Keratinocyte (primary cell): Measurements from ENCODE around the gene SLC35D3. TPM values are rescaled to one million over a fixed set of nuclear protein-coding genes. Genes with fewer than 3 reads are reported as not detected.

Source experiments
- DNase-seq: peaks from one replicate; pipeline ENCODE4 v3.0.0-alpha.2; 2011; ENCODE audit warnings: low read depth, missing footprints, low spot score
- FAIRE-seq: peaks from 2 replicates; lab custom pipeline; 2011; peaks lifted over from hg19 to GRCh38; lab: Jason Lieb, UNC
- H2AFZ ChIP-seq: 2 replicates; pipeline ENCODE4 v1.6.0; 2012; ENCODE audit warnings: low read length, control low read depth, inconsistent platforms; ENCODE audit not compliant: control insufficient read depth
- H3K27ac ChIP-seq: 2 replicates; pipeline ENCODE4 v1.5.1; 2011; ENCODE audit warnings: low read length; ENCODE audit not compliant: control insufficient read depth, insufficient read depth
- H3K27me3 ChIP-seq: 3 replicates; pipeline ENCODE4 v1.6.0; 2011; ENCODE audit warnings: low read length; ENCODE audit not compliant: control insufficient read depth, insufficient read depth; ENCODE audit errors: extremely low read depth
- H3K36me3 ChIP-seq, 2 experiments: 2 replicates in 1 of 2; 3 replicates in 1 of 2; pipeline ENCODE4 v1.5.1; 2011; ENCODE audit warnings: low read length in 2 of 2, mild to moderate bottlenecking in 1 of 2; ENCODE audit not compliant: control insufficient read depth in 2 of 2, insufficient read depth in 2 of 2; ENCODE audit errors: extremely low read depth in 1 of 2
- H3K4me1 ChIP-seq: 3 replicates; pipeline ENCODE4 v1.5.1; 2011; ENCODE audit warnings: low read length; ENCODE audit not compliant: control insufficient read depth, insufficient read depth; ENCODE audit errors: extremely low read depth
- H3K4me2 ChIP-seq: 3 replicates; pipeline ENCODE4 v1.6.0; 2011; ENCODE audit warnings: low read depth, low read length; ENCODE audit not compliant: control insufficient read depth, insufficient read depth; ENCODE audit errors: extremely low read depth
- H3K4me3 ChIP-seq, 3 experiments: fragments of 200-600 bp in 1 of 3; sonication (generic) in 1 of 3; 2 replicates in 2 of 3; 3 replicates in 1 of 3; pipeline ENCODE4 v1.5.1; 2011 to 2016; ENCODE audit warnings: low read length in 3 of 3, mild to moderate bottlenecking in 3 of 3, control low read depth in 2 of 3, inconsistent platforms in 1 of 3, low read depth in 1 of 3, mixed read lengths in 1 of 3, mixed run types in 1 of 3, moderate library complexity in 1 of 3; ENCODE audit not compliant: control insufficient read depth in 2 of 3, insufficient read depth in 2 of 3; ENCODE audit errors: extremely low read depth in 1 of 3
- H3K79me2 ChIP-seq: 2 replicates; pipeline ENCODE4 v1.6.0; 2012; ENCODE audit warnings: low read length; ENCODE audit not compliant: control insufficient read depth, insufficient read depth
- H3K9ac ChIP-seq: 3 replicates; pipeline ENCODE4 v1.6.0; 2011; ENCODE audit warnings: low read length; ENCODE audit not compliant: control insufficient read depth, insufficient read depth; ENCODE audit errors: extremely low read depth
- H3K9me1 ChIP-seq: 3 replicates; pipeline ENCODE4 v1.6.0; 2011; ENCODE audit warnings: low read length; ENCODE audit not compliant: control insufficient read depth, insufficient read depth; ENCODE audit errors: extremely low read depth
- H3K9me3 ChIP-seq: 2 replicates; pipeline ENCODE4 v1.5.1; 2012; ENCODE audit warnings: low read depth, low read length; ENCODE audit not compliant: control insufficient read depth
- H4K20me1 ChIP-seq: 3 replicates; pipeline ENCODE4 v1.6.0; 2011; ENCODE audit warnings: low read length; ENCODE audit not compliant: control insufficient read depth, insufficient read depth; ENCODE audit errors: extremely low read depth
- EZH2 ChIP-seq: IDR thresholded peaks from one replicate; pipeline ENCODE4 v1.6.1; 2012; ENCODE audit warnings: inconsistent platforms, mild to moderate bottlenecking, low read length, moderate library complexity
- dilution Hi-C: fragments of 300-500 bp; cut with MboI; formaldehyde crosslinking; loops from one replicate; pipeline ENCODE4 v1.7.0; 2020; ENCODE audit warnings: low sequenced_read_pairs; ENCODE audit not compliant: extremely low pct_ligation_motif_present
- polyA plus RNA-seq, 5 experiments: library from polyadenylated mRNA; depleted of rRNA in 3 of 5; stranded (reverse) in 3 of 5; stranded (forward) in 1 of 5; unstranded in 1 of 5; fragments of >200 nt; gene quantifications; 1 replicate in 1 of 5; 2 replicates in 3 of 5; 3 replicates in 1 of 5; pipeline versions ENCODE4 v1.2.1 to v1.2.3, GENCODE V29; 2011 to 2012; ENCODE audit warnings: missing spikeins in 2 of 5, low read depth in 1 of 5, low replicate concordance in 1 of 5
- TF ChIP-seq, protein P1 (sequence below), 3 experiments: IDR thresholded peaks in 1 of 3; conservative IDR thresholded peaks in 1 of 3; optimal IDR thresholded peaks in 1 of 3; 2 replicates in 2 of 3; 3 replicates in 1 of 3; pipeline versions ENCODE3 to v1.5.1; 2011; ENCODE audit warnings: low read length in 3 of 3, mild to moderate bottlenecking in 3 of 3, moderate library complexity in 2 of 3, control low read depth in 1 of 3, inconsistent platforms in 1 of 3; ENCODE audit not compliant: insufficient read depth in 2 of 3; ENCODE audit errors: extremely low read depth in 1 of 3

SLC35D3 gene
- polyA plus RNA-seq, 1 donor (not counting 4 experiments of a cell fraction or from before 2014, with no cell fraction given), result not detected

DNA sequence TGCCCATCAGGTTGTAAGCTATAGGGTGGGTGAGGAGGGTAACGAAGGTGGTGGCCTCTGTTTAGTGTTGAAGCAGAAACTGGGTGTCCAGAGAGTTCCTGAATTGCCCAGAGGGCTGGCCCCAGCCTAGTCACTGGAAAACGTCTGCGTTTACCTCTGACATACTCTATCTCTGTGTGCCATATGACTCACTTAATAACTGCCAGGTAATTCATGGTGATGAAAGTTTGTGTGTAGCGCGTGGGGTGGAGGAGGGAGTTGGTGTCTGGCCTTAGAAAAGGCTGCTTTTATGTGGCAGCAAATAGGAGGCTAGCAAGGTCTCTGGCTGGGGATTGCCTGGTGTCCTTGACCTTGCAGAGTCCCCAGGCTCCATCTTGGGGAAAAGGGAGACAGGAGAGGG lies 47.3 kb downstream of the SLC35D3 start:
- dilution Hi-C loops, result no loop called here
- no peak overlapping the region for H3K9ac ChIP-seq
- no peaks in the 10 kb centered on the region for H4K20me1 ChIP-seq
- peaks cover 4% of the 10 kb centered on the region for H3K4me1 ChIP-seq
- no peaks in the 10 kb centered on the region for H3K9me1 ChIP-seq
- no peaks in the 10 kb centered on the region for H3K36me3 ChIP-seq
- H3K27me3 ChIP-seq, result no peaks in the 10 kb centered on the region
- DNase-seq (no peak), FAIRE-seq (no peak)
- TF ChIP-seq EZH2, result no peak
- TF ChIP-seq, protein P1, sequence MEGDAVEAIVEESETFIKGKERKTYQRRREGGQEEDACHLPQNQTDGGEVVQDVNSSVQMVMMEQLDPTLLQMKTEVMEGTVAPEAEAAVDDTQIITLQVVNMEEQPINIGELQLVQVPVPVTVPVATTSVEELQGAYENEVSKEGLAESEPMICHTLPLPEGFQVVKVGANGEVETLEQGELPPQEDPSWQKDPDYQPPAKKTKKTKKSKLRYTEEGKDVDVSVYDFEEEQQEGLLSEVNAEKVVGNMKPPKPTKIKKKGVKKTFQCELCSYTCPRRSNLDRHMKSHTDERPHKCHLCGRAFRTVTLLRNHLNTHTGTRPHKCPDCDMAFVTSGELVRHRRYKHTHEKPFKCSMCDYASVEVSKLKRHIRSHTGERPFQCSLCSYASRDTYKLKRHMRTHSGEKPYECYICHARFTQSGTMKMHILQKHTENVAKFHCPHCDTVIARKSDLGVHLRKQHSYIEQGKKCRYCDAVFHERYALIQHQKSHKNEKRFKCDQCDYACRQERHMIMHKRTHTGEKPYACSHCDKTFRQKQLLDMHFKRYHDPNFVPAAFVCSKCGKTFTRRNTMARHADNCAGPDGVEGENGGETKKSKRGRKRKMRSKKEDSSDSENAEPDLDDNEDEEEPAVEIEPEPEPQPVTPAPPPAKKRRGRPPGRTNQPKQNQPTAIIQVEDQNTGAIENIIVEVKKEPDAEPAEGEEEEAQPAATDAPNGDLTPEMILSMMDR (optimal IDR thresholded peaks at IDR 0.05 in 1 of 3, IDR thresholded peaks at IDR 0.05 in 1 of 3, conservative IDR thresholded peaks at IDR 0.05 in 1 of 3; ENCODE audit: extremely low read depth in 1 of 3, insufficient read depth in 2 of 3, low read length in 3 of 3), result no peak
- no peaks in the 10 kb centered on the region for H3K79me2 ChIP-seq
- no peaks in the 10 kb centered on the region for H3K9me3 ChIP-seq
- H3K27ac ChIP-seq, result peak overlapping the region; percentile 36
- H2AFZ ChIP-seq, result no peak overlapping the region
- no peak overlapping the region for H3K4me3 ChIP-seq
- H3K4me2 ChIP-seq, result no peak overlapping the region

DNA sequence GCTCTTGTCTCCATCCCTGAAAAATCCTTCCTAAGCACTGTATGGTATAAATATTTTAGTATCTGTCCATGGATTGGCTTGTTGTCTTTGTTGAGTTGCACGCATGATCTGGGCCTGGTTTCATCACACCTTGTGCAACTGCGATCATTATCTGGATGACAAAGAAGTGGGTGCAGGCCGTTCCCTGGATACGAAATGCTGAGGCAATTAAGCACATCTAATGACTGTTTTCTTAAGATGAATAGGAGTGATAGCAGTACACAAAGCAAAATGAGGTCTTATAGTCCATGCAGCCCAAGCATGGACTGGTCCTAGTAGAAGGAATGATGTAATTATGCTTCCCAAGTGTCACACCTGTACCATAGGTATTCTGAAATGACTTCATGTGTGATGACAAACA lies 47.8 kb downstream of the SLC35D3 start:
- FAIRE-seq, result no peak
- Histone ChIP-seq H3K4me3 (no peak overlapping the region), H2AFZ (no peak overlapping the region), H3K9ac (no peak overlapping the region), H3K9me3 (no peaks in the 10 kb centered on the region), H3K4me2 (no peak overlapping the region), H3K79me2 (no peaks in the 10 kb centered on the region), H3K4me1 (peaks cover 4% of the 10 kb centered on the region), H3K9me1 (no peaks in the 10 kb centered on the region), H3K27me3 (no peaks in the 10 kb centered on the region), H3K27ac (peak overlapping the region; percentile 36), H3K36me3 (no peaks in the 10 kb centered on the region), H4K20me1 (no peaks in the 10 kb centered on the region)
- dilution Hi-C loops, result no loop called here
- TF ChIP-seq, protein P1 (optimal IDR thresholded peaks at IDR 0.05 in 1 of 3, IDR thresholded peaks at IDR 0.05 in 1 of 3, conservative IDR thresholded peaks at IDR 0.05 in 1 of 3; ENCODE audit: extremely low read depth in 1 of 3, insufficient read depth in 2 of 3, low read length in 3 of 3), result no peak
- TF ChIP-seq EZH2, result no peak
- no peak for DNase-seq
